Lower leg skin (tissue), 3 donors: ENCODE measurements around the gene ACSL1.

Experiments
- CTCF ChIP-seq, 3 donors: fragments of 450-650 bp; IDR thresholded peaks; one replicate each; pipeline ENCODE4 v1.5.1; 2016; ENCODE audit warnings: antibody characterized with exemption in 3 of 3, mild to moderate bottlenecking in 3 of 3, moderate library complexity in 2 of 3
- POLR2A ChIP-seq, 2 donors: fragments of 450-650 bp; IDR thresholded peaks; one replicate each; pipeline ENCODE4 v1.6.1; 2016 to 2017; ENCODE audit warnings: antibody characterized with exemption in 2 of 2, mild to moderate bottlenecking in 1 of 2, moderate library complexity in 1 of 2

GRCh38 chr4:184846531-184846930 is 20.8 kb upstream of the ACSL1 start:
- TF ChIP-seq CTCF (IDR thresholded peaks at IDR 0.05), result no peak
- no peak for TF ChIP-seq POLR2A (IDR thresholded peaks at IDR 0.05)
